Measurements from ENCODE around the gene DGKB. TPM values are rescaled to one million over a fixed set of nuclear protein-coding genes. Genes with fewer than 3 reads are reported as not detected.

The DGKB gene
- total and polyA plus RNA-seq, 8 donors, result 0.20 to 260 (median 3.2) TPM; not detected in 4

GRCh38 chr7:14807507-14807906 is 95.0 kb downstream of the DGKB start:
- no peaks in the 10 kb centered on the region for H3K27me3 ChIP-seq
- WGBS, 5 donors, result 82 to 92% (median 90%) methylated on average over 3 of the region's 3 CpGs

GRCh38 chr7:14806891-14807290 is 95.7 kb downstream of the DGKB start:
- Histone ChIP-seq H3K4me1 (no peaks in the 10 kb centered on the region), H3K27me3 (no peaks in the 10 kb centered on the region), H3K9me3 (no peaks in the 10 kb centered on the region), H3K4me3 (no peak overlapping the region), H3K27ac (no peak overlapping the region), H3K36me3 (no peaks in the 10 kb centered on the region)
- intact Hi-C loops (cut with DNase I; ENCODE audit: low total_unique reads), result no loop called here
- DNase-seq, result no peak
- WGBS, 5 donors, result 50 to 70% (median 56%) methylated on average over 1 of the region's 1 CpG
- no peak for TF ChIP-seq POLR2AphosphoS5 (IDR thresholded peaks at IDR 0.05)
- no peak for TF ChIP-seq EP300 (IDR thresholded peaks at IDR 0.05)
- no peak for TF ChIP-seq POLR2A (IDR thresholded peaks at IDR 0.05)
- TF ChIP-seq CTCF (IDR thresholded peaks at IDR 0.05), result no peak

More at GRCh38 chr7:14807507-14807906, 95.0 kb downstream of the DGKB start:
- Histone ChIP-seq H3K4me1 (no peaks in the 10 kb centered on the region), H3K36me3 (no peaks in the 10 kb centered on the region), H3K27ac (no peak overlapping the region), H3K9me3 (no peaks in the 10 kb centered on the region), H3K4me3 (no peak overlapping the region)
- intact Hi-C loops (cut with DNase I; ENCODE audit: low total_unique reads), result no loop called here
- TF ChIP-seq EP300 (IDR thresholded peaks at IDR 0.05), result no peak
- TF ChIP-seq POLR2AphosphoS5 (IDR thresholded peaks at IDR 0.05), result no peak
- TF ChIP-seq CTCF (IDR thresholded peaks at IDR 0.05), result no peak
- no peak for TF ChIP-seq POLR2A (IDR thresholded peaks at IDR 0.05)
- DNase-seq, result no peak

- DNase-seq, result no peak
- 72 to 79% (median 77%) methylated on average over 2 of the region's 2 CpGs for WGBS, 5 donors
Observed at GRCh38 chr7:14805105-14805719, 97.3 kb downstream of the DGKB start.

GRCh38 chr7:14800664-14801063 is 101.9 kb downstream of the DGKB start:
- no peaks in the 10 kb centered on the region for H3K36me3 ChIP-seq
- no peak overlapping the region for H3K27ac ChIP-seq
- H3K27me3 ChIP-seq, result no peaks in the 10 kb centered on the region
- 92 to 97% (median 94%) methylated on average over 2 of the region's 2 CpGs for WGBS, 5 donors
- DNase-seq, result no peak
- intact Hi-C loops (cut with DNase I; ENCODE audit: low total_unique reads), result no loop called here
- no peak for TF ChIP-seq POLR2A (IDR thresholded peaks at IDR 0.05)
- TF ChIP-seq CTCF (IDR thresholded peaks at IDR 0.05), result no peak
- TF ChIP-seq EP300 (IDR thresholded peaks at IDR 0.05), result no peak
- no peak for TF ChIP-seq POLR2AphosphoS5 (IDR thresholded peaks at IDR 0.05)
- no peaks in the 10 kb centered on the region for H3K9me3 ChIP-seq
- H3K4me3 ChIP-seq, result no peak overlapping the region
- H3K4me1 ChIP-seq, result no peaks in the 10 kb centered on the region

More at GRCh38 chr7:14805105-14805719, 97.3 kb downstream of the DGKB start:
- Histone ChIP-seq H3K4me1 (no peaks in the 10 kb centered on the region), H3K27ac (no peak overlapping the region), H3K9me3 (no peaks in the 10 kb centered on the region), H3K4me3 (no peak overlapping the region), H3K36me3 (no peaks in the 10 kb centered on the region), H3K27me3 (no peaks in the 10 kb centered on the region)
- intact Hi-C loops (cut with DNase I; ENCODE audit: low total_unique reads), result no loop called here
- no peak for TF ChIP-seq POLR2A (IDR thresholded peaks at IDR 0.05)
- no peak for TF ChIP-seq EP300 (IDR thresholded peaks at IDR 0.05)
- no peak for TF ChIP-seq POLR2AphosphoS5 (IDR thresholded peaks at IDR 0.05)
- no peak for TF ChIP-seq CTCF (IDR thresholded peaks at IDR 0.05)

Data from stomach (tissue), 9 donors.